HG03342 (cell line): Measurements from ENCODE around the gene PAM16.

Experiments used
- ATAC-seq: cut with Tn5 transposase; IDR thresholded peaks from one replicate; pipeline ENCODE4 v1.9.1; 2021; ENCODE audit warnings: mild to moderate bottlenecking, moderate library complexity; ENCODE audit not compliant: unreplicated experiment

PAM16 gene

DNA sequence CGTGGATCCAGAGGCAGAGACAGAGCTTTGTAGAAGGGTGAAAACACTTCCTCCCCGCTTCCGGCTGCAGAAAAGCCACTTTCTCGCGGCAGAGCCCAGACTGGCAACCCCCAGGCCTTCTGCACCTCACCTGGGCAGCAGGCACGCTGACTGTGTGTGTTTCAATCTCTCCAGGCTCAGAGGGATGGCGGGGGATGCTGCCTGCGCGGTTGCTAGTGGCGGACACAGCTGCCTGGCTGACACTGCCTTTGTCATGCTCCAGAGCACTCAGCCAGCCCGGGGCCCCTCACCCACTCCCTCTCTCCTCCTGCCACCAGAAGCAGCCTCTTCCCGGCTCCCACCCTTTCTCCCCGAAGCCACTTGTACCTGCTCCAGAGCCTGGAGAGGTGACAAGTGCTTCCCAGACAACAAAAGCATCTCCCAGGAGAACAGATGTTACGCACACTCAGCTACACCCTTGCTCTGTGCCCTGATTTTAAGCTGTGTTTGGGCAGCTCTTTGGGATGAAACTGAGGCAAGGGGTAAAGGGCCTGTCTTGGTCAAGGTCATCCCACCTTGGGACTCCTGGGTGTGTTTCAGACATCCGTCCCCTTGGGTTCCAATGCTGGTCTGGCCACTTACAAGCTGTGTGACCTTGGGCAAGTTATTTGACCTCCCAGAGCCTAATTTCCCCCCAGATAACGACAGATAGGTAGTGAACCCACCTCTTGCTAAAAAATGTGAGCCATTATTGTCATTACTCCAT, 44.5 kb downstream of the PAM16 start:
- ATAC-seq = no peak

DNA sequence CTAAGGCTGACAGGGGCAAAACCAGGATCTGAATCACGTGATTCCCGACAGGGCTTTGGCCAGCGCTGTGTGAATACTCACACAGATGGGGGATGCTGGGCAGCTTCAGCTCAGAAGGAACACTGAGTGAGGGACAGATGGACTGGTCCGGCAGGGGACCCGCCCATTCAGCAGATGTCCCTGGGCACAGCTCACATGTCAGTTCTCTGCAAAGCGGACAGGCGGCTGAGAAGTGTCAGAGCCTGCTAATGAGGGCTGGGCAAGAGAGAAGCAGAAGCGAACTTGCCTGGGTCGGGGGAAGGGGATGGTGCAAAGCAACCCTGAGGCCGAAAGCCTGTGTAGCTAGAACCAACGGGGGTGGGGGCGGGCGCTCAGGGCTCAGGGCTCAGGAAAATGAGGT, 47.1 kb downstream of the PAM16 start:
- no peak for ATAC-seq

DNA sequence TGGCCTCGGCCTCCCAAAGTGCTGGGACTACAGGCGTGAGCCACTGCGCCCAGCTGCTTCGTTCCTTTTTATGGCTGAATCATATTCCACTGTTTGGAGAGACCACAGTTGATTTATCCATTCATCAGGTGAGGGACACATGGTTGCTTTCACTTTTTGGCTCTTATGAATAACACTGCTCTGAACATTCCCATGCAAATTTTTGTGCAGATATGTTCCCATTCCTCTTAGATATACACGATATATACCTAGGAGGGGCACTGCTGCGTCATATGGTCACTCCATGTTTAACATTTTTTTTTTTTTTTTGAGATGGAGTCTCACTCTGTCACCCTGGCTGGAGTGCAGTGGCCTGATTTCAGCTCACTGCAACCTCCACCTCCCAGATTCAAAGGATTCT, 49.2 kb downstream of the PAM16 start:
- no peak for ATAC-seq

GRCh38 chr16:4301177-4301576, 49.9 kb downstream of the PAM16 start:
- ATAC-seq = no peak

DNA sequence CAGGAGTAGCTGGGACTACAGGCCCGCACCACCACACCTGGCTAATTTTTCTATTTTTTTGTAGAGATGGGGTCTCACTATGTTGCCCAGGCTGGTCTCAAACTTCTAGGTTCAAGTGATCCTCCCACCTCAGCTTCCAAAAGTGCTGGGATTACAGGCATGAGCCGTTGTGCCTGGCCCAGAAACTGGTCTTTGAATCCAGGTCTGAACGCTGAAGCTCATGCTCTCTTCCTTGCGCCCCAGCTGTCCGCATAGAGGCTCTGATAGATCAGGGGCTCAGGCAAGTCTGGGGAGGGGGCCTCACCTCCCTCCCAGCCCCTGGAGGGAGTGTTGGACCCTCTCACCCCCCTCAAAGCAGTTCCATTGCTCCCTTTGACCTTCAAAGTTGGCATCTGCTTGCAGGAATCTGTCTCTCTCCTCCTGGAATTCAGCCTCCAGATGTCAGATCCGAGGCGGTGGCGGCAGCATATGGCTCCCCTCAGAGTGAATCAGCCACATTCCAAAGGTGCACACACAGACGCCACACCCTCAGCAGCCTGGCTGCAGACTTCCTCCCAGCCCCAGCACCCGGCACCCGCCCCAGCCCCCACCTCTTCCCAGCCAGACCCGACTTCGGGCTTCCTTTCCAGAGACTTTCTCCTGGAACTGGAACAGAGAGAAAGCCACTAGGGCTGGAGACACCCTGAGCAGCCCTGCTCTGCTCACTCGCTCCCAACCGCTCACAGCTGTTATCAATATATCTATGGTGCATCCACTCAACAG, 52.2 kb downstream of the PAM16 start:
- ATAC-seq = no peak

- no peak for ATAC-seq
These were observed 53.6 kb downstream of the PAM16 start for GRCh38 chr16:4297480-4297879.

DNA sequence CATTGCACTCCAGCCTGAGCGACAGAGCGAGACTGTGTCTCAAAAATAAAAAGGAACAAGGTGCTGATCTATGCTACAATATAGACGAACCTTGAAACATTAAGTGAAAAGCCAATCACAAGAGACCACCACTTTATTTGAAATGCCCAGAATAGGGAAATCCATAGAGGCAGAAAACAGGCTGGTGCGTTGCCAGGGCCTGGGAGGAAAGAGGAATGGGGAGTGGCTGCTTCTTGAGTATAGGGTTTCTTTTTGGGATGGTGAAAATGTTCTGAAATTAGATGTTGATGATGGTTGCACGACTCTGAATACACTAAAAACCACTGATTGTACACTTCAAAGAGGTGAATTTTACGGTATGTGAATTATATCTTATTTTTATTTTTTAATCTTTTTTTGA, 55.5 kb downstream of the PAM16 start:
- ATAC-seq = no peak

DNA sequence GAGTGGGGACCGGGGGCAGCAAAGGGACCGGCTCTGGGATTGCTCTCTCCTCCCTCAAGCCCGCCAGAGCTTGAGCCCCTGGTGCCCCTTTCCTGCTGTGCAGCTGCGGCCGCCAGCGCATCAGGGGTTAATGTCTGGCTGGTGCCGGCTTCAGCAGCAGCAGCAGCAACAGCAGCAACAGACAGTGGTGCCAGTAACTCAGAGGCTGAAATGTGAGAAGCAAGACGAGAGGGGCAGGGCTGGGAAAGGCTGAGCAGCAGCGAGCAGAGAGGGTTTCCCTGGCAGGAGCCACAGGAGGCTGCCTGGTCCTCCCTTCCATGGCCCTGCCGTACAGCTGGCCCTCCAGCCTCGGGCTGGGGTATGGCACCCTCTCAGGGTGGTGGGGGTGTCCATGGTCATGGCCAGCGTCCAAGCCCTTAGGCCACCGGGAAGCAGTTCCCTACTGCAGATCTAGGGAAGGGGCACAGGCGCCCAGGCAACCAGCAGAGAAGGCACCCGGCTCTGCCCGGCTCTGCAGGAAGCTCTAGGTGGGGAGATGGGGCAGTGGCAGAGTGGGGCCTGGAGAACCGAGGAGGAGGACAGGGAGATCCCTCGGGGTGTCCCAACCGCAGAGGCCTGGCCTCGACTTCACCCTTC, 57.2 kb downstream of the PAM16 start:
- ATAC-seq = no peak

GRCh38 chr16:4293181-4293716, 57.9 kb downstream of the PAM16 start:
- no peak for ATAC-seq

GRCh38 chr16:4291699-4292098, 59.4 kb downstream of the PAM16 start:
- ATAC-seq = no peak
